PC-3 (cell line): ENCODE data around the gene KRTAP4-2. TPM values are rescaled to one million over a fixed set of nuclear protein-coding genes. Genes with fewer than 3 reads are reported as not detected.
A peak's percentile ranks its signal among the peaks of the same experiment; 100 is the strongest.
"Not testable (repeated sequence)": the region's sequence is repeated elsewhere in the genome, so short reads cannot be mapped to it uniquely, and the experiment has no call there.

Experiments
- ATAC-seq: fragments of 200-7000 bp; cut with Tn5 transposase; 2 replicates; pipeline ENCODE4 v1.9.1; 2020; ENCODE audit warnings: mild to moderate bottlenecking, moderate library complexity
- BruUV-seq: library from RNA; stranded (reverse); fragments of 400-500 nt; replicated peaks from 2 replicates; lab custom pipeline; 2021; lab: Mats Ljungman, UMichigan
- CTCF ChIA-PET: fragments of 300-600 bp; sonication (Branson Sonifier 250); formaldehyde crosslinking; loops from one replicate; lab custom pipeline; 2022; ENCODE audit warnings: antibody characterized with exemption; lab: Charles Lee
- POLR2A ChIA-PET: fragments of 300-600 bp; sonication (Branson Sonifier 250); formaldehyde crosslinking; loops from one replicate; lab custom pipeline; 2022; ENCODE audit warnings: antibody characterized with exemption; ENCODE audit not compliant: unreplicated experiment; lab: Charles Lee
- DNase-seq: peaks from one replicate; pipeline ENCODE4 v3.0.0-alpha.2; 2015
- H2AFZ ChIP-seq: fragments of 300-600 bp; sonication (generic); 2 replicates; pipeline ENCODE4 v1.6.0; 2016; ENCODE audit warnings: antibody characterized with exemption, low read length
- H3F3A ChIP-seq: fragments of 300-600 bp; sonication (generic); one replicate; pipeline ENCODE4 v1.6.0; 2017; ENCODE audit warnings: antibody characterized with exemption, low read length, control low read depth, mild to moderate bottlenecking; ENCODE audit not compliant: unreplicated experiment
- H3K27ac ChIP-seq: fragments of 300-600 bp; sonication (generic); 2 replicates; pipeline ENCODE4 v1.5.1; 2016; ENCODE audit warnings: mild to moderate bottlenecking, low read length
- H3K27me3 ChIP-seq: fragments of 300-600 bp; sonication (generic); 2 replicates; pipeline ENCODE4 v1.6.1; 2016; ENCODE audit warnings: low read length, mixed read lengths
- H3K36me3 ChIP-seq: fragments of 300-600 bp; sonication (generic); 2 replicates; pipeline ENCODE4 v1.6.1; 2016; ENCODE audit warnings: low read depth, mixed run types, low read length, mixed read lengths
- H3K4me1 ChIP-seq: fragments of 300-600 bp; sonication (generic); 2 replicates; pipeline ENCODE4 v1.5.1; 2016; ENCODE audit warnings: low read length; ENCODE audit not compliant: insufficient read depth
- H3K4me2 ChIP-seq: fragments of 300-600 bp; sonication (generic); 2 replicates; pipeline ENCODE4 v1.6.0; 2016; ENCODE audit warnings: low read length
- H3K4me3 ChIP-seq: fragments of 300-600 bp; sonication (generic); 2 replicates; pipeline ENCODE4 v1.5.1; 2016; ENCODE audit warnings: mild to moderate bottlenecking, low read length, mixed read lengths
- H3K79me2 ChIP-seq: fragments of 300-600 bp; sonication (generic); 2 replicates; pipeline ENCODE4 v1.6.1; 2017; ENCODE audit warnings: low read length, mixed read lengths
- H3K9ac ChIP-seq: fragments of 300-600 bp; sonication (generic); 2 replicates; pipeline ENCODE4 v1.6.0; 2016; ENCODE audit warnings: mild to moderate bottlenecking, low read length
- H3K9me2 ChIP-seq: fragments of 300-600 bp; sonication (generic); replicated peaks from 2 replicates; pipeline ENCODE4 v1.6.1; 2016; ENCODE audit warnings: mixed run types, low read length, mixed read lengths
- H3K9me3 ChIP-seq: fragments of 300-600 bp; sonication (generic); 2 replicates; pipeline ENCODE4 v1.6.1; 2016; ENCODE audit warnings: low read length, mixed read lengths
- H4K20me1 ChIP-seq: fragments of 300-600 bp; sonication (generic); 2 replicates; pipeline ENCODE4 v1.6.1; 2016; ENCODE audit warnings: low read length, mixed read lengths
- CTCF ChIP-seq: fragments of 300-600 bp; sonication (generic); conservative IDR thresholded peaks from 2 replicates; pipeline ENCODE4 v1.5.1; 2017; ENCODE audit warnings: antibody characterized with exemption, low read depth, mild to moderate bottlenecking, low read length
- EZH2 ChIP-seq: fragments of 300-600 bp; sonication (generic); IDR thresholded peaks from one replicate; pipeline ENCODE4 v1.6.1; 2017; ENCODE audit warnings: antibody characterized with exemption, mild to moderate bottlenecking, low read length; ENCODE audit not compliant: unreplicated experiment
- EZH2phosphoT487 ChIP-seq: fragments of 300-600 bp; sonication (generic); IDR thresholded peaks from 2 replicates; pipeline ENCODE4 v1.6.1; 2018; ENCODE audit warnings: mild to moderate bottlenecking, antibody characterized with exemption, low read length, borderline replicate concordance
- intact Hi-C: fragments of 100-400 bp; cut with micrococcal nuclease; formaldehyde crosslinking; loops from 2 replicates; pipeline ENCODE4 v1.9.0; 2023
- total RNA-seq: library from RNA; depleted of rRNA; stranded (reverse); fragments of >200 nt; gene quantifications from 2 replicates; pipeline ENCODE4 v1.2.3, GENCODE V29; 2014

Gene KRTAP4-2
- total RNA-seq, 1 experiment from 2014 or later = not detected

- Histone ChIP-seq H3K79me2 (no peaks in the 10 kb centered on the region), H3K4me3 (no peak overlapping the region), H3K9me3 (peaks cover 6% of the 10 kb centered on the region; the same call in 1 of the 2 replicates), H3K27me3 (no peaks in the 10 kb centered on the region), H3K27ac (peak overlapping the region; percentile 64), H4K20me1 (no peaks in the 10 kb centered on the region), H3K4me2 (no peak overlapping the region), H3K9ac (no peak overlapping the region), H3K4me1 (peaks cover 14% of the 10 kb centered on the region; the same call in 1 of the 2 replicates), H3K9me2 (no peaks in the 10 kb centered on the region), H2AFZ (no peak overlapping the region), H3F3A (no peaks in the 10 kb centered on the region), H3K36me3 (peaks cover 3% of the 10 kb centered on the region; the same call in 1 of the 2 replicates)
- ChIA-PET POLR2A (interaction anchor here (0.5 kb wide), 2 partner anchors 224 to 833 kb away, joined by 3 to 6 read pairs; no protein-coding TSS in a partner anchor), CTCF (no interaction called here)
- DNase-seq = no peak
- no peak for TF ChIP-seq EZH2
- no peak for ATAC-seq
- intact Hi-C loops = no loop called here
- no TSS peak for BruUV-seq
These were observed 36.7 kb downstream of the KRTAP4-2 start for GRCh38 chr17:41141361-41141760.

GRCh38 chr17:41140360-41141131, 37.5 kb downstream of the KRTAP4-2 start, which contains the start of gene KRTAP4-6:
Gene KRTAP4-6 (minus strand): TSS chr17:41140544. CDS start chr17:41140487, 57 bp downstream.
- intact Hi-C loops = loop anchor here (1.0 kb wide), 1 partner anchor 8 kb away; no protein-coding TSS in a partner anchor
- peak; percentile 76 for ATAC-seq
- Histone ChIP-seq H2AFZ (no peak within 1 kb of the TSS), H3K4me1 (peaks cover 14% of the 10 kb centered on the region; the same call in 1 of the 2 replicates), H3K9me2 (no peaks in the 10 kb centered on the region), H3K27ac (peak within 1 kb of the TSS; percentile 64), H3K79me2 (no peaks in the 10 kb centered on the region), H3K9me3 (peaks cover 6% of the 10 kb centered on the region; the same call in 1 of the 2 replicates), H3F3A (no peaks in the 10 kb centered on the region), H3K4me2 (no peak within 1 kb of the TSS), H3K9ac (0 out of 2 replicates have a peak within 1 kb of the TSS, but pooled peaks have one; percentile 8), H4K20me1 (no peaks in the 10 kb centered on the region), H3K4me3 (no peak within 1 kb of the TSS), H3K27me3 (no peaks in the 10 kb centered on the region), H3K36me3 (peaks cover 3% of the 10 kb centered on the region; the same call in 1 of the 2 replicates)
- ChIA-PET CTCF (interaction anchor here (0.7 kb wide), 1 partner anchor 218 kb away, joined by 4 read pairs; no protein-coding TSS in a partner anchor), POLR2A (interaction anchor here (0.5 kb wide), 2 partner anchors 223 to 834 kb away, joined by 3 to 6 read pairs; no protein-coding TSS in a partner anchor)
- TF ChIP-seq EZH2 (no peak), EZH2phosphoT487 (no peak), CTCF (no peak)
- no TSS peak for BruUV-seq
- DNase-seq = peak; percentile 86

GRCh38 chr17:41139865-41140264, 38.2 kb downstream of the KRTAP4-2 start:
- CTCF ChIA-PET, H3K9me3 ChIP-seq, H3K4me3 ChIP-seq, H2AFZ ChIP-seq, BruUV-seq, H3K36me3 ChIP-seq, ATAC-seq, H3K9ac ChIP-seq, H3K27me3 ChIP-seq, DNase-seq, H3K9me2 ChIP-seq, H3F3A ChIP-seq, H3K4me2 ChIP-seq, H3K79me2 ChIP-seq, POLR2A ChIA-PET, H4K20me1 ChIP-seq: not testable (repeated sequence)
- Histone ChIP-seq H3K4me1 (peaks cover 14% of the 10 kb centered on the region; the same call in 1 of the 2 replicates), H3K27ac (peak overlapping the region; percentile 64)
- intact Hi-C loops = loop anchor here (1.0 kb wide), 1 partner anchor 8 kb away; no protein-coding TSS in a partner anchor
